Right cardiac atrium (tissue), 5 donors: Measurements from ENCODE around the gene RNF150. TPM values are rescaled to one million over a fixed set of nuclear protein-coding genes. Genes with fewer than 3 reads are reported as not detected.
A peak's percentile ranks its signal among the peaks of the same experiment; 100 is the strongest.

ENCODE experiments used
- ATAC-seq, 2 donors: fragments of 200-7000 bp; cut with Tn5 transposase; one replicate each; pipeline versions ENCODE4 v1.8.0 to v1.9.1; 2020; ENCODE audit warnings: moderate library complexity in 2 of 2, mild to moderate bottlenecking in 1 of 2
- DNase-seq, 3 donors: peaks; one replicate each; pipeline ENCODE4 v3.0.0-alpha.2; 2020
- H3K27ac ChIP-seq: one replicate; pipeline ENCODE4 v1.5.1; 2013; ENCODE audit warnings: mild to moderate bottlenecking, low read length, control low read depth, moderate library complexity
- H3K27me3 ChIP-seq: one replicate; pipeline ENCODE4 v1.6.1; 2013; ENCODE audit not compliant: control insufficient read depth, insufficient read depth
- H3K4me1 ChIP-seq: one replicate; pipeline ENCODE4 v1.6.1; 2013; ENCODE audit warnings: low read length; ENCODE audit not compliant: control insufficient read depth, insufficient read depth
- H3K4me3 ChIP-seq: one replicate; pipeline ENCODE4 v1.5.1; 2013; ENCODE audit warnings: low read length, control low read depth
- H3K9me3 ChIP-seq: one replicate; pipeline ENCODE4 v1.6.1; 2013; ENCODE audit warnings: low read length; ENCODE audit not compliant: control insufficient read depth
- WGBS: extraction: QIAGEN DNeasy Blood & Tissue Kit; methylation state at CpG from one replicate; pipeline ENCODE4 v1.1.7; 2013; 5-methylcytosine and 5-hydroxymethylcytosine counted together
- intact Hi-C, 4 donors: fragments of 100-400 bp; cut with DNase I; formaldehyde crosslinking; loops; one replicate each; pipeline versions ENCODE4 v1.11.0 to v1.14.0; 2022 to 2023
- polyA plus RNA-seq: library from polyadenylated mRNA; stranded (reverse); fragments of 200-250 nt; gene quantifications from one replicate; pipeline ENCODE4 v1.2.3, GENCODE V29; 2013
- total RNA-seq, 4 donors: library from RNA; stranded (reverse); fragmentation: NEBNext Ultra II Directional; extraction: Animal tissue kit (Norgen Biotek cat#: 25700); gene quantifications; one replicate each; pipeline ENCODE4 v1.2.1, GENCODE V29; 2021
- donor health status: healthy with polysubstance abuse.
- donor health status: DM: no; HTN: yes; CAD: no.
- donor health status: DM: no; HTN: no; CAD: no.
- donor health status: DM: no; HTN: yes; CAD: no; lungs with severe emphysema.
- donor health status: DM: yes; HTN: yes; CAD: no.

RNF150 gene
- total and polyA plus RNA-seq, 5 donors: 10.1 to 51.3 (median 40.3) TPM

DNA sequence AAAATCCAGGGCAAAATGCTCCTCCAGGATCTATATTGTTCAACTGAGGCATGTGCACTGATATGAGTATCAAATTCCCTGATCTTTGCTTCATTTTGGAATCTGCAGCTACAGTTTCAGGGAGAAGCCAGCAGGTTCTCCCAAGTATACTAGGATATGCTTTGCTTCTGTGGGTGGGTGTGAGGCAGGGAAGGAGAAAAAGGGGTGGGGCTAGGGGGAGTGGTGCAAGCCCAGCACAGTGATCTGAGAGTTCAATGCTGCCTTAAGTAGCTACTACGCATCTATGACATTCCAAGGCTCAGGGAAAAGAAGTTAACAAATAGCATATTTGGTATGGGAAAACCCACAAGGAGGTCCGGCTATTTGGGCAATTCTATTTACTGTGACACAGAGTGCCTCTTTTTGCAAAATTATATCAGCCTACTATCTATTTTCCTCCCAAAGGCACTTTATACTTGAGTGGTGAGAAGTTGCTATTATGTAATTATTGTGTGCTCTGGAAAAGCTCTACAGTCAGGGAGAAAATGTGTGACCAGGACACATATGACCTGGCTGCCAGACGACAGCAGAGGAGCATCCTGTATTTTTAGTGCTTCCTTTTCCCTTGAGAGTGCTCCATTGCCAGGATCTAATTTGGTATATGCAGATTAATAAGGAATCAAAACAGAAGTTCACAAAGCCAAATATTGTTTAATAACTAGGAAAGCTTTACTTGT, 162.0 kb downstream of the RNF150 start:
- intact Hi-C loops: no loop called here
- Histone ChIP-seq H3K27ac (peak overlapping the region; percentile 30), H3K27me3 (no peaks in the 10 kb centered on the region), H3K4me1 (peaks cover 3% of the 10 kb centered on the region), H3K4me3 (no peak overlapping the region), H3K9me3 (no peaks in the 10 kb centered on the region)
- WGBS: 38% methylated on average over 3 of the region's 3 CpGs
- DNase-seq (no peak), ATAC-seq (peak; percentile 55 to 74)

DNA sequence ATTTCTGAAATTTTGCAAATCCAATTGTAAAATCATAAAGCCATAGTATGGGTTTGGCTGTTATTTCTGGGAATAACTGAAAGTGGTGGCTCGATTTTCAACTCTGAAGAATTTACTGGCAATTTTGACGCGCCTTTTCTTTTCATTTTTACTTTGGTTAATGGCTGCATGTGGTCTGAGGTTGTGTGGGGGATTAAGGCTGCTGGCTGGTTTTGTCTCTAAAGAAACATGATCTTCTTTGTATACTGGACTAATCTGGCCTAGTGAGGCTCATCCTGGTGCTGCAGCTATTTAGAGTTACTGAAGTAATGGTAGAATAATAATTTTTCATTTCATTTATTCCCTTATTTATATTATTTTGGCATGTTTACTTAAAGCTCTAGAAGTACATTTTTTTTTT, 164.0 kb downstream of the RNF150 start:
- intact Hi-C loops: no loop called here
- no peaks in the 10 kb centered on the region for H3K9me3 ChIP-seq
- WGBS: 98% methylated on average over 3 of the region's 3 CpGs
- H3K4me1 ChIP-seq: peaks cover 1% of the 10 kb centered on the region
- no peaks in the 10 kb centered on the region for H3K27me3 ChIP-seq
- ATAC-seq (no peak), DNase-seq (no peak)
- H3K27ac ChIP-seq: no peak overlapping the region
- H3K4me3 ChIP-seq: no peak overlapping the region

DNA sequence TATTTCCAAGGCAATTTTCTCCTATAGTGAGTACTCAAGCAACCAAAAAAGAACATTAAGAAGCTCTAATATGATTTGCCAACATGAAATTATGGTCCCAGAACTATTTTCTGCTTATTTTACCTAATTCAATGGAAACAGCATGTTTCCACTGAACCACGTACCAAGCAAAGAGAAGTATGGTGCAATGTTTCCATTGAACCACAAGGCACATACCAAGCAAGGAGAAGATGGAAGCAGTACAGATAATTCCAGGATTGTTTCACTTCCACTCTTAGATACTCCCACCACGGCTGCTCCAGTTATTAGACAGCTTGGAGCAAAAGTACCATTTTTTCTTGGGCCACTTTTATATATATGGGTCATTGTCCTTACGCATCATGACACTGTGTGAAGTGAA, 164.9 kb downstream of the RNF150 start:
- DNase-seq: no peak

DNA sequence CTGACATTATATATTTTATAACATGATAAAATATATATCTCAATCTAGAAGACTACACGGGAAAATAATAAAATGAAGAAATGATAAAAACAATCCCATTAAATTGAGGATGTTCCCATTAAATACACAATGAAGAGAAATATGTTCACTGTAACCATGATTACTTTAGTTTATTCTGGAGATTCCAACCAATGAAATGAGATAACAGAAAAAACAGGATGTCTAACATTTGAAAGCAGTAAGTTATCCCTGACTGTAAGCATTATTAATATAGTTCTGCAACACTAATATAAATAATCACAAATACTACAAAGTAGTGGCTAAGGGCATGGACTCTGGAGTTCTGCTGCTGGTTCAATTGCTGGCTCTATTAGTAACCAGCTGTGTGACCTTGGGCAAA, 169.4 kb downstream of the RNF150 start:
- no peak overlapping the region for H3K4me3 ChIP-seq
- H3K4me1 ChIP-seq: no peaks in the 10 kb centered on the region
- 90% methylated on average over 1 of the region's 1 CpG for WGBS
- no peaks in the 10 kb centered on the region for H3K27me3 ChIP-seq
- H3K9me3 ChIP-seq: no peaks in the 10 kb centered on the region
- DNase-seq: no peak
- intact Hi-C loops: no loop called here
- H3K27ac ChIP-seq: no peak overlapping the region
- ATAC-seq: no peak

More for the DNA sequence above, 164.9 kb downstream of the RNF150 start:
- H3K27ac ChIP-seq: no peak overlapping the region
- 89% methylated on average over 3 of the region's 3 CpGs for WGBS
- intact Hi-C loops: no loop called here
- no peak overlapping the region for H3K4me3 ChIP-seq
- ATAC-seq: no peak
- H3K27me3 ChIP-seq: no peaks in the 10 kb centered on the region
- H3K4me1 ChIP-seq: peaks cover 1% of the 10 kb centered on the region
- no peaks in the 10 kb centered on the region for H3K9me3 ChIP-seq

DNA sequence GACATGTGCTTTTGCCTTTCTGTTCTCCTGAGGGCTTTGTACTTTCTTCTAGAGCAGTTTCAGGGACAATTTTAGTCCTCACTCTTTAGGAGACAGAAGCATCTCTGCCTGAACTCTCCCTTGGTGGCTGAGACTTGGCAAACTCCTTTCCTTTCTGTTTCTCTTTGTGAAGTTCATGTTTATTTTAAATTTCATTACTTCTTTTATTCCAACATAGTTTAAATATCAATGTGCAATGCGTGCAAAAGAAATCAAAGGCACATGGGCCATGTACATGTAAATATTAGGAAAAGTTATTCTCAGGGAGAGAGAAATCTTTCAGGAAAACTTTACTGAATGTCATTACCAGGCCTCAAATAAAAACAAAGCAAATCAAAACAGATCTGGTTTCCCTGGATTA, 177.6 kb downstream of the RNF150 start:
- intact Hi-C loops: no loop called here
- H3K27ac ChIP-seq: no peak overlapping the region
- ATAC-seq: no peak

DNA sequence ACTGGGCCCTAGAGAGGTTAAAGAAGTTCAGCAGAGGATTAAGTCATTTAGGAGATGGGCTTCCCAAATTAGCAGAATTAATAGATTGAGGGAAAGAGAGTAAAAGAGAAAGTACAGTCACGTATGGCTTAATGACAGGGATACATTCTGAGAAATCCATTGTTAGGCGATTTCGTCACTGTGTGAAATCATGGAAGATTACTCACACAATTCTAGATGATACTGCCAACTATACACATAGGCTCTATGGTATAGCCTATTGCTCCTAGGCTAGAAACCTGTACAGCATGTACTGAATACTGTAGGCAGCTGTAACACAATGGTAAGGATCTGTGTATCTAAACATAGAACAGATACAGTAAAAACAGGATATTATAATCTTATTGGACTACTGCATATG, 180.6 kb downstream of the RNF150 start:
- Histone ChIP-seq H3K27me3 (no peaks in the 10 kb centered on the region), H3K4me3 (no peak overlapping the region), H3K4me1 (no peaks in the 10 kb centered on the region), H3K9me3 (no peaks in the 10 kb centered on the region), H3K27ac (no peak overlapping the region)
- no peak for ATAC-seq
- WGBS: 93% methylated on average over 3 of the region's 3 CpGs
- intact Hi-C loops: no loop called here
- DNase-seq: no peak

More for the DNA sequence above, 177.6 kb downstream of the RNF150 start:
- Histone ChIP-seq H3K4me1 (no peaks in the 10 kb centered on the region), H3K4me3 (no peak overlapping the region), H3K27me3 (no peaks in the 10 kb centered on the region), H3K9me3 (no peaks in the 10 kb centered on the region)
- DNase-seq: no peak
- 52% methylated on average over 1 of the region's 1 CpG for WGBS

DNA sequence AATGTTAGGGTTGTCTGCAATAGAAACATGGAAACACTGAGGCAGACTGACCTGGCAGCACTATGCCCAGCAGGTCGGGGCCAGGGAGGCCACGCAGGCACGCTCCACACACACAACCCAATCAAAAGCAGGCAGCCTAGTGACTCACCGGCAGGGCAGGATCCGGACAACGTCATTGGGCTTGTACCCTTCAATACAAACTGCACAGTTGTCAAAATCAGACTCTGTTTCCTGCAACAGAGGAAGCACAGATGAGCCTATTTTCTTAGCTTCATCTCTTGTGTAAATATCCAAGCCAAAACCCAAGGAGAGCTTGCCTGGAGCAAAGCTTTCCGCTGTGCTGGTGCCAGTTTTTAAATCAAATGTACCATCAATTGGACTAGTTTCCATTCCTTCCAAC, 185.8 kb downstream of the RNF150 start:
- H3K4me3 ChIP-seq: no peak overlapping the region
- 68% methylated on average over 7 of the region's 7 CpGs for WGBS
- no peak overlapping the region for H3K27ac ChIP-seq
- DNase-seq (no peak), ATAC-seq (peak in 1 of 2 donors; percentile 70)
- no peaks in the 10 kb centered on the region for H3K9me3 ChIP-seq
- no peaks in the 10 kb centered on the region for H3K27me3 ChIP-seq
- no peaks in the 10 kb centered on the region for H3K4me1 ChIP-seq
- intact Hi-C loops: no loop called here

DNA sequence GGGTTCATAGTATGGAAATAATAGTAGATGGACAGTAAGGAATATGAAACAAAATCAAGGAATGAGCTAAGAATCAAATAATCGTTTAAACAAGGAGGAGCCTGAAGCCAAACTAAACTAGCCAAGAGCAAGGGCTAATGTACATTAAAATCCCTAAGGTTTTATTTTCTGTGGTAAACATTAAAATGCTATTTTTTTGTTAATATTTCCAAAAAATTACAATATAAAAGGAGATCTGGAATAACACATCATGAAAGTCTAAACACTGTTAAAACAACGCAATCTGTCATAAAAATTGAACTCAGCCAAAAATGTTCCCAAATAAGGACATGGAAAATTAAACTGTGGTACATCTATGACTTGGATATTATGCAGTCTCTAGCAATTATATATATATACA, 188.2 kb downstream of the RNF150 start:
- no peak for ATAC-seq
- intact Hi-C loops: no loop called here

DNA sequence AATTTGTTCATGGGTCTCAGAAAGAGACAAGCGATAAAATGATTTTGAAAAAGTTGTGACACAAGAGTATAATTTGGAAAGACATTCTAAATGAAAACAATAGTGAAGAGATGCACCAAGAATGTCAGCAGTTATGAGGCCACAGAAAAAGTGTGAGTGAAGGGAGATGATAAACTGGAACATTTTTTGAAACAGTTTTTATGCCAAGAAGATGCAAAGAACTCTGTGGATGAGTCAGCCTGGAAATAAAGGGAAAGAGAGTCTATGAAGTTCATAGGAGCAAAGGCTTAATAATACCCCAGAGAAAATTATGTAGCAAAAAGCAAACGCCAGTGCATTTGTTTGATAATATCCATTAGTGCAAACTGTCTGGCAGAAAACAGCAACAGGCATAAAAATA, 188.7 kb downstream of the RNF150 start:
- Histone ChIP-seq H3K4me1 (peaks cover 4% of the 10 kb centered on the region), H3K4me3 (no peak overlapping the region), H3K27me3 (no peaks in the 10 kb centered on the region), H3K27ac (no peak overlapping the region), H3K9me3 (no peaks in the 10 kb centered on the region)
- WGBS: 47% methylated on average over 2 of the region's 2 CpGs
- intact Hi-C loops: no loop called here
- no peak for ATAC-seq
- no peak for DNase-seq

More for the DNA sequence above, 188.2 kb downstream of the RNF150 start:
- Histone ChIP-seq H3K27me3 (no peaks in the 10 kb centered on the region), H3K27ac (no peak overlapping the region), H3K9me3 (no peaks in the 10 kb centered on the region), H3K4me3 (no peak overlapping the region), H3K4me1 (peaks cover 4% of the 10 kb centered on the region)
- 64% methylated on average over 2 of the region's 2 CpGs for WGBS
- DNase-seq: no peak

DNA sequence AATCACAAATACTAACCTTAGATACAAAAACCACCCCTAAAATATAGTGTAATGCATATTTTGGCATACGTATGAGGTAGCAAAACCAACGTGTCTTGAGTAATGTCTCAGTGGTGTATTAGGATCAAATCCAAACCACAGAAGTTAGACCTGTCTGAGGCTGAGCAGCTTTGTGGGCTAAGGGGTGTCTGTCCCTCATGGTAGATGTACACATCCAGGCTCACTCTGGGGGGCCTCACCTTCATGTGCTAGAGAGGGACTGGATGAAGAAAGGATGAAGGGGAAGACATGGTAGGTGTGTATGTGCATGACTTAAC, 189.1 kb downstream of the RNF150 start:
- WGBS: 58% methylated on average over 2 of the region's 2 CpGs
- no peak overlapping the region for H3K4me3 ChIP-seq
- DNase-seq (no peak), ATAC-seq (no peak)
- no peak overlapping the region for H3K27ac ChIP-seq
- H3K27me3 ChIP-seq: no peaks in the 10 kb centered on the region
- intact Hi-C loops: no loop called here
- peaks cover 4% of the 10 kb centered on the region for H3K4me1 ChIP-seq
- no peaks in the 10 kb centered on the region for H3K9me3 ChIP-seq

DNA sequence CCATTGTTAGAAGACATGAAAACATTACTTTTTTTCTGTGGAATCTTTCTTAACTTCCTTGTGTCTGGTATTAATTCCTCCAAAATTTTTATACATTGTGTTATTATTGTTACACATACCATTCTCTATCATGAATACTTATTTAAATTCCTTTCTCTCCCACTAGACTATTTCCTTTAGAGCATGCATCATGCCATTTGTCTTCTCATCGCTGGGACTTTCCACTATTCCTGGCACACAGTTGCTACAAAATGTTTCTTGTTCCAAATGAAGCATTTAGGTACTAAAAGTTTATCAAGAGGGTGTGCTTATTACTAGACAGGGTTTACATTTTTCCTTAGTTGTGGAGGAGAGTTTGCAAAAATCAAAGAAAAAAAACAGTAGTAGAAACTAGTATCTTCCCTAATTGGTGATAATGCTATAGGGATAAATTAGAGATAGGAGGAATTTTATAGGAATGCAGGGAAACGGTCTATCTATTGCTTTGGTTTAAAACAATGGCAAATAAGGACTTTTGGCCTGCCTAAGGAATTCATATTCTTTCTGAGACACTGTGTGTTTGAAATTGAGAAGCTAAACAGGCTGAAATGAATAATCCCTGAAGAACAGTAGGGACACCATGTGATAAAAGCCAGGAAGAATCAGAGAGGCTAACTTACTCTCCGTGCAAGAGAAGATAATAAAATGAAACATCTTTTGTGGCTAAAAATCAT, 189.6 kb downstream of the RNF150 start:
- no peak overlapping the region for H3K27ac ChIP-seq
- H3K4me1 ChIP-seq: peaks cover 4% of the 10 kb centered on the region
- H3K4me3 ChIP-seq: no peak overlapping the region
- DNase-seq (no peak), ATAC-seq (no peak)
- no peaks in the 10 kb centered on the region for H3K27me3 ChIP-seq
- 28% methylated on average over 3 of the region's 3 CpGs for WGBS
- no peaks in the 10 kb centered on the region for H3K9me3 ChIP-seq
- intact Hi-C loops: no loop called here
